ENCODE results near the gene FGD3. TPM values are rescaled to one million over a fixed set of nuclear protein-coding genes. Genes with fewer than 3 reads are reported as not detected.

The FGD3 gene
- total RNA-seq, 4 donors from 2014 or later = 0.92 to 1.3 (median 0.97) TPM

- in situ Hi-C loops (cut with MboI; ENCODE audit: low sequenced_read_pairs in 4 of 4) (no loop called here), intact Hi-C loops (cut with DNase I; ENCODE audit: low total_unique reads) (no loop called here)
These were observed 6.9 kb downstream of the FGD3 start for GRCh38 chr9:92954049-92954861.

GRCh38 chr9:92954886-92955285, 7.6 kb downstream of the FGD3 start:
- in situ Hi-C loops (cut with MboI; ENCODE audit: low sequenced_read_pairs in 4 of 4) = no loop called here

More at GRCh38 chr9:92954049-92954861, 6.9 kb downstream of the FGD3 start:
- H3K4me3 ChIP-seq = no peak overlapping the region
- TF ChIP-seq CTCF (IDR thresholded peaks at IDR 0.05 in 4 of 5, conservative IDR thresholded peaks at IDR 0.05 in 1 of 5) (no peak), POLR2A (IDR thresholded peaks at IDR 0.05) (no peak)
- H3K27ac ChIP-seq = peak overlapping the region in 3 of 4 donors; percentile 17 to 63 (median 46)
- no peaks in the 10 kb centered on the region for H3K9me3 ChIP-seq
- H3K27me3 ChIP-seq = no peaks in the 10 kb centered on the region
- no peaks in the 10 kb centered on the region for H3K4me1 ChIP-seq
- no peaks in the 10 kb centered on the region for H3K36me3 ChIP-seq
- ATAC-seq (peak; percentile 60 to 66), DNase-seq (no peak)

GRCh38 chr9:92960561-92961290, 13.4 kb downstream of the FGD3 start:
- H3K36me3 ChIP-seq = no peaks in the 10 kb centered on the region
- TF ChIP-seq POLR2A (IDR thresholded peaks at IDR 0.05) (no peak), CTCF (IDR thresholded peaks at IDR 0.05 in 4 of 5, conservative IDR thresholded peaks at IDR 0.05 in 1 of 5) (no peak)
- no peak for DNase-seq
- intact Hi-C loops (cut with DNase I; ENCODE audit: low total_unique reads) (no loop called here), in situ Hi-C loops (cut with MboI; ENCODE audit: low sequenced_read_pairs in 4 of 4) (no loop called here)
- H3K4me3 ChIP-seq = no peak overlapping the region
- H3K4me1 ChIP-seq = no peaks in the 10 kb centered on the region
- ATAC-seq = no peak
- H3K27me3 ChIP-seq = no peaks in the 10 kb centered on the region
- H3K27ac ChIP-seq = no peak overlapping the region
- no peaks in the 10 kb centered on the region for H3K9me3 ChIP-seq

More at GRCh38 chr9:92954886-92955285, 7.6 kb downstream of the FGD3 start:
- no peak for DNase-seq
- Histone ChIP-seq H3K36me3 (no peaks in the 10 kb centered on the region), H3K4me3 (no peak overlapping the region), H3K9me3 (no peaks in the 10 kb centered on the region), H3K27ac (peak overlapping the region in 1 of 4 donors; percentile 63), H3K4me1 (no peaks in the 10 kb centered on the region), H3K27me3 (no peaks in the 10 kb centered on the region)
- intact Hi-C loops (cut with DNase I; ENCODE audit: low total_unique reads) = no loop called here
- ATAC-seq = no peak
- TF ChIP-seq CTCF (IDR thresholded peaks at IDR 0.05 in 4 of 5, conservative IDR thresholded peaks at IDR 0.05 in 1 of 5) = no peak
- no peak for TF ChIP-seq POLR2A (IDR thresholded peaks at IDR 0.05)

GRCh38 chr9:92961627-92962302, 14.4 kb downstream of the FGD3 start:
- DNase-seq = no peak
- no peaks in the 10 kb centered on the region for H3K9me3 ChIP-seq
- intact Hi-C loops (cut with DNase I; ENCODE audit: low total_unique reads) (no loop called here), in situ Hi-C loops (cut with MboI; ENCODE audit: low sequenced_read_pairs in 4 of 4) (no loop called here)
- TF ChIP-seq CTCF (IDR thresholded peaks at IDR 0.05 in 4 of 5, conservative IDR thresholded peaks at IDR 0.05 in 1 of 5) = no peak
- TF ChIP-seq POLR2A (IDR thresholded peaks at IDR 0.05) = no peak
- H3K27me3 ChIP-seq = no peaks in the 10 kb centered on the region
- H3K36me3 ChIP-seq = no peaks in the 10 kb centered on the region
- no peak for ATAC-seq
- H3K4me1 ChIP-seq = no peaks in the 10 kb centered on the region
- no peak overlapping the region for H3K27ac ChIP-seq
- H3K4me3 ChIP-seq = no peak overlapping the region
